IPS-20b (cell line): Measurements from ENCODE around the gene FAM216A.
A peak's percentile ranks its signal among the peaks of the same experiment; 100 is the strongest.
"Not testable (repeated sequence)": the region's sequence is repeated elsewhere in the genome, so short reads cannot be mapped to it uniquely, and the experiment has no call there.

Source experiments
- H3K27ac ChIP-seq: one replicate; pipeline ENCODE4 v1.5.1; 2013; ENCODE audit warnings: low read length
- H3K27me3 ChIP-seq: 2 replicates; pipeline ENCODE4 v1.6.1; 2013; ENCODE audit warnings: mild to moderate bottlenecking, low read length, inconsistent platforms; ENCODE audit not compliant: insufficient read depth
- H3K36me3 ChIP-seq: 2 replicates; pipeline ENCODE4 v1.6.1; 2013; ENCODE audit warnings: low read depth, mild to moderate bottlenecking, inconsistent platforms, low read length, moderate library complexity; ENCODE audit not compliant: insufficient read depth
- H3K4me1 ChIP-seq: 2 replicates; pipeline ENCODE4 v1.6.1; 2013; ENCODE audit warnings: mild to moderate bottlenecking, control low read depth, inconsistent platforms, low read length, moderate library complexity; ENCODE audit not compliant: insufficient read depth
- H3K4me3 ChIP-seq: 2 replicates; pipeline ENCODE4 v1.5.1; 2013; ENCODE audit warnings: mild to moderate bottlenecking, low read length, inconsistent platforms
- H3K9ac ChIP-seq: 2 replicates; pipeline ENCODE4 v1.6.1; 2013; ENCODE audit warnings: low read depth, mild to moderate bottlenecking, inconsistent platforms, low read length, moderate library complexity
- H3K9me3 ChIP-seq: 2 replicates; pipeline ENCODE4 v1.6.1; 2013; ENCODE audit warnings: mild to moderate bottlenecking, low read depth, low read length, inconsistent platforms; ENCODE audit not compliant: insufficient read depth

Gene FAM216A

DNA sequence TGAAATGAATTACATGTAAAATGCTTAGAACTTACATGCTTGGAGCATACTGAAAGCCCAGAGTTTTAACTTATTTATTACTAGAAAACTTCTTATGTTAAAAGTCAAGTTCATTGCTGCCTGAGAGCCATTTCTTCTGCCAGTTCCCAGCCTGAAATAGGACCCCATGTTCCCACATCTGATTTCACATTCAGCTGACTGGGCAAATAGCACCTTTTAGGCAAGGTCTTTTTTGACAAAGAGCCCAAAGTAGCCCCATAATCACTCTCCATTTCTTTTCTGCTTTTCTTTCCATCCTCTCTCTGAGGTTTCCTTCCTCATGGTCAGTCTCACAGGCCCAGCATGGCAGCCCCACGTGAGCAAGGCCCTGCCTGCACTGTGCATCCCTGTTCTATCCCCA lies 17.4 kb upstream of the FAM216A start:
- H3K27ac ChIP-seq = no peak overlapping the region
- no peaks in the 10 kb centered on the region for H3K4me1 ChIP-seq
- no peaks in the 10 kb centered on the region for H3K9me3 ChIP-seq
- no peaks in the 10 kb centered on the region for H3K27me3 ChIP-seq
- H3K36me3 ChIP-seq = peaks cover 54% of the 10 kb centered on the region
- no peak overlapping the region for H3K4me3 ChIP-seq
- no peak overlapping the region for H3K9ac ChIP-seq

GRCh38 chr12:110453569-110454296 lies 14.9 kb upstream of the FAM216A start:
- H3K9ac ChIP-seq = no peak overlapping the region
- H3K36me3 ChIP-seq = peaks cover 69% of the 10 kb centered on the region
- H3K4me3 ChIP-seq = no peak overlapping the region
- H3K27me3 ChIP-seq = no peaks in the 10 kb centered on the region
- no peaks in the 10 kb centered on the region for H3K4me1 ChIP-seq
- no peak overlapping the region for H3K27ac ChIP-seq
- H3K9me3 ChIP-seq = no peaks in the 10 kb centered on the region

DNA sequence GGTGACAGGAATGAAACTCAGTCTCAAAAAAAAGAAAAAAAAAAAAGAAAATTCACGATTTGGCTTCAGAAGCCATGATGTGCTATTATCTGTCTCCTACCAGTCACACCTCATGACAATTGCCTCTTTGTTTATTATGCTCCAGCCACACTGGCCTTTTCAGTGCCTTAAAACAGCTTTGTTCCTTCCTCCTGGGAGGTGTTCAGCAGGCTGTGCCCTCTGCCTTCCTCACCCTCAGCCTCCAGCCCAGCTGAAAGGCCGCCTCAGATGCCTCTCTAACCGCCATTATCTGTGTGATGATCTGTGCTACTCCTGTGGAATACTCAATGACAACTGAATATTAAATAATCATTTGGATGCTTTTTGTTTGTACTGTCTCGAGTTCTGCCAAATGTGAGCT lies 9.9 kb upstream of the FAM216A start:
- Histone ChIP-seq H3K4me3 (no peak overlapping the region), H3K27me3 (no peaks in the 10 kb centered on the region), H3K36me3 (peaks cover 85% of the 10 kb centered on the region), H3K9me3 (no peaks in the 10 kb centered on the region), H3K27ac (no peak overlapping the region), H3K4me1 (no peaks in the 10 kb centered on the region), H3K9ac (no peak overlapping the region)

DNA sequence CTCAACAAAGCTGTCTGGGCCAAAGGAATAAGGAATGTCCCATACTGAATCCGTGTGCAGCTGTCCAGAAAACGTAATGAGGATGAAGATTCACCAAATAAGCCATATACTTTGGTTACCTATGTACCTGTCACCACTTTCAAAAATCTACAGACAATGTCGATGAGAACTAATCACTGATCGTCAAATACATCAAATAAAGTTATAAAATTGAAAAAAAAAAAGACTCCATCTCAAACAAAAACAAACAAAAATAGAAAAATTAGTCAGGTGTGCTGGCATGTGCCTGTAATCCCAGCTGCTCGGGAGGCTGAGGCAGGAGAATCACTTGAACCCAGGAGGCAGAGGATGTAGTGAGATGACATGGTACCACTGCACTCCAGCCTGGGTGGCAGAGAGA lies 7.5 kb upstream of the FAM216A start:
- not testable (repeated sequence) for H3K27ac ChIP-seq, H3K4me1 ChIP-seq, H3K27me3 ChIP-seq, H3K9me3 ChIP-seq, H3K4me3 ChIP-seq, H3K9ac ChIP-seq
- H3K36me3 ChIP-seq = peaks cover 78% of the 10 kb centered on the region

GRCh38 chr12:110465024-110465423 lies 3.6 kb upstream of the FAM216A start:
- Histone ChIP-seq H3K9ac (no peak overlapping the region), H3K9me3 (no peaks in the 10 kb centered on the region), H3K27me3 (no peaks in the 10 kb centered on the region), H3K36me3 (peaks cover 41% of the 10 kb centered on the region), H3K27ac (no peak overlapping the region), H3K4me3 (no peak overlapping the region), H3K4me1 (no peaks in the 10 kb centered on the region)

DNA sequence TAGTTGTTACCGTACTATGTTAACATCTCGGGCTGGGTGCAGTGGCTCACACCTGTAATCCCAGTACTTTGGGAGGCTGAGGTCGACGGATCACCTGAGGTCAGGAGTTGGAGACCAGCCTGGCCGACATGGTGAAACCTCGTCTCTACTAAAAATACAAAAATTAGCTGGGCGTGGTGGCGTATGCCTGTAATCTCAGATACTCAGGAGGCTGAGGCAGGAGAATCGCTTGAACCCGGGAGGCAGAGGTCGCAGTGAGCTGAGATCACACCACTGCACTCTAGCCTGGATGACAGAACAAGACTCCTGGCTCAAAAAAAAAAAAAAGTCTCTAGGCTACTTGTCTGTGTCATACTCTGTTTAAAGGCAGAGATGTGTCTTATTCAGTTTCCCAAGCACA lies 2.9 kb upstream of the FAM216A start:
- H3K27ac ChIP-seq, H3K27me3 ChIP-seq, H3K9ac ChIP-seq, H3K4me1 ChIP-seq, H3K4me3 ChIP-seq, H3K9me3 ChIP-seq: not testable (repeated sequence)
- H3K36me3 ChIP-seq = peaks cover 33% of the 10 kb centered on the region

DNA sequence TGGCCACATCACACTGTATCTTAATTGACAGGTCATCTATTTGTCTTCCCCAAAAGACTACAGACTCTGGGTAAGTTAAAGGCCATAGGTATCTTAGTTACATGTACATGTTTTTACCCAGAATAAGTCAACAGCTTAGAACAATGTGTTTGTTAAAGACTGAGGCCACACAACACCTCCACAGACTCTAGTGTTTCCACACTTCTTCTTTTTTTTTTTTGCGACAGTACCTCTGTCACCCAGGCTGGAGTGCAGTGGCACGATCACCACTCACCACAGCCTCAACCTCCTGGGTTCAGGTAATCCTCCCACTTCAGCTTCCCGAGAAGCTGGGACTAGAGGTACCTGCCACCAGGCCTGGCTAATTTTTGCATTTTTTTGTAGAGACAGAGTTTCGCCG lies 1.9 kb upstream of the FAM216A start:
- Histone ChIP-seq H3K4me1 (no peaks in the 10 kb centered on the region), H3K4me3 (peak overlapping the region; percentile 95), H3K27ac (no peak overlapping the region), H3K9me3 (no peaks in the 10 kb centered on the region), H3K9ac (peak overlapping the region; percentile 96; the same call in 1 of the 2 replicates), H3K27me3 (no peaks in the 10 kb centered on the region), H3K36me3 (peaks cover 26% of the 10 kb centered on the region)

GRCh38 chr12:110467847-110468213 lies 815 bp upstream of the FAM216A start:
- H3K27me3 ChIP-seq = no peaks in the 10 kb centered on the region
- no peaks in the 10 kb centered on the region for H3K4me1 ChIP-seq
- no peak overlapping the region for H3K27ac ChIP-seq
- H3K9me3 ChIP-seq = no peaks in the 10 kb centered on the region
- H3K36me3 ChIP-seq = peaks cover 20% of the 10 kb centered on the region; the same call in 1 of the 2 replicates
- H3K4me3 ChIP-seq = peak overlapping the region; percentile 95
- peak overlapping the region; percentile 96 for H3K9ac ChIP-seq

- H3K36me3 ChIP-seq = peaks cover 8% of the 10 kb centered on the region; the same call in 1 of the 2 replicates
- H3K27ac ChIP-seq = no peak overlapping the region
- H3K9me3 ChIP-seq = no peaks in the 10 kb centered on the region
- no peak overlapping the region for H3K4me3 ChIP-seq
- no peak overlapping the region for H3K9ac ChIP-seq
- H3K27me3 ChIP-seq = no peaks in the 10 kb centered on the region
- no peaks in the 10 kb centered on the region for H3K4me1 ChIP-seq
These were observed 6.8 kb downstream of the FAM216A start for GRCh38 chr12:110475426-110475825.

DNA sequence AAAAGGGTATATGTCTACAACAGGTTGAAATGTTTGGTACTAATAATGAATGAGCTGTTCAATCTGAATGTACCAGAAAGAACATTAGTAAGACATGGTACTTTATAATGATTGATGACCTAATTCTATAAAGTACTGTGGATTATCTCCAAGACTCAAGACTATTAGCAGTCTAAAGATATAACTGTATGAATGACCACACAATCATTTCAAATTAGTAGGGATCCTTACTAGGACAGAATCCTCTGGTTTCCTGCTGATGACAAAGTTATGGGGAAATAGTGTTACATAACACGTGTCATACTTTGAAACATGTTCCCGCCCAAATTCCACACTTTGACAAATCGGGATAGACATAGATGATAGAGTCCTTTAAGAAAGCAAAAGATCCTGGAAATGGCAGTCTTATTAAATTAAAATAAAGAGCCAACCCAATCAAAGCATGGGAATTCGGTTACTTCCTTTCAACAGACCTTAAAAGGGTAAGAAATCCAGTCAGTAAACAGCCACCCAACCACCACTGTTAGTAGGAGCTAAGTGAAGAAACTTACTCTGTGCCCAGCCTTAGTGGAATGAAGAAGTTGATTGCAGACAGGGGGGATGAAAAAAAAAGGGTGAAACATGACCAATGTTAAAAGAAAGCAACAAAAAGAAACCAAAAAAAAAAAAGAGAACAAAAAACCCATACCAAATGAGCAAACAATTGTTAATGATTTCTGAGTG lies 30.5 kb downstream of the FAM216A start:
- Histone ChIP-seq H3K4me3 (no peak overlapping the region), H3K27ac (no peak overlapping the region), H3K4me1 (no peaks in the 10 kb centered on the region), H3K9ac (no peak overlapping the region), H3K9me3 (peaks cover 6% of the 10 kb centered on the region; the same call in 1 of the 2 replicates), H3K27me3 (peaks cover 17% of the 10 kb centered on the region), H3K36me3 (peaks cover 16% of the 10 kb centered on the region)

DNA sequence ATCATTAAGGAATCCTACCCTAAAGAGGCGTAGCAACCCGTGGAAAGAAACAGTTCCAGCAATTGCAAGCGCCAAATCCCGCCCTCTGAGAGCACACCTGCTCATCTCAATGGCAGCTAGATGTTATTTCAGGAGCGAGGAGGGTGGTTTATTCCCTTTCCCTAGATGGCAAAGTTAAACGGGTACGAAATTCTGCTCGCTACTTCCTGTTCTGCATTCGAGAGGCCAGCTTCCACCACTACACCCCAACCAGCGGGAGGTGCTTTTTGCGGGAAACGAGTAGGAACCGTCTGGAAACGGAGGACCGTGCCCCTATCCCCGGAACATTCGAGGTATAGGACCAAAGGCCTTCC lies 32.7 kb downstream of the FAM216A start:
- Histone ChIP-seq H3K27ac (no peak overlapping the region), H3K4me3 (peak overlapping the region; percentile 92), H3K36me3 (peaks cover under 1% of the 10 kb centered on the region; the same call in 1 of the 2 replicates), H3K9ac (peak overlapping the region; percentile 82; the same call in 1 of the 2 replicates), H3K27me3 (peaks cover 22% of the 10 kb centered on the region), H3K9me3 (peaks cover 6% of the 10 kb centered on the region; the same call in 1 of the 2 replicates), H3K4me1 (no peaks in the 10 kb centered on the region)
